ENCODE data around the gene KIF26B. TPM values are rescaled to one million over a fixed set of nuclear protein-coding genes. Genes with fewer than 3 reads are reported as not detected.

The KIF26B gene
- total RNA-seq, 2 donors from 2014 or later: 0.78 to 4.6 TPM

- intact Hi-C loops (cut with DNase I): no loop called here
- Histone ChIP-seq H3K36me3 (replicated peaks in 1 of 2; ENCODE audit: insufficient read depth in 1 of 2, low read depth in 2 of 2) (no peaks in the 10 kb centered on the region), H3K27ac (no peak overlapping the region), H3K27me3 (no peaks in the 10 kb centered on the region), H3K9me3 (no peaks in the 10 kb centered on the region), H3K4me3 (no peak overlapping the region), H3K4me1 (no peaks in the 10 kb centered on the region)
- DNase-seq (peak in 1 of 4 donors; percentile 34), ATAC-seq (no peak)
- 52 to 86% methylated on average over 9 of the region's 9 CpGs for WGBS, 2 donors
- TF ChIP-seq, protein P1, sequence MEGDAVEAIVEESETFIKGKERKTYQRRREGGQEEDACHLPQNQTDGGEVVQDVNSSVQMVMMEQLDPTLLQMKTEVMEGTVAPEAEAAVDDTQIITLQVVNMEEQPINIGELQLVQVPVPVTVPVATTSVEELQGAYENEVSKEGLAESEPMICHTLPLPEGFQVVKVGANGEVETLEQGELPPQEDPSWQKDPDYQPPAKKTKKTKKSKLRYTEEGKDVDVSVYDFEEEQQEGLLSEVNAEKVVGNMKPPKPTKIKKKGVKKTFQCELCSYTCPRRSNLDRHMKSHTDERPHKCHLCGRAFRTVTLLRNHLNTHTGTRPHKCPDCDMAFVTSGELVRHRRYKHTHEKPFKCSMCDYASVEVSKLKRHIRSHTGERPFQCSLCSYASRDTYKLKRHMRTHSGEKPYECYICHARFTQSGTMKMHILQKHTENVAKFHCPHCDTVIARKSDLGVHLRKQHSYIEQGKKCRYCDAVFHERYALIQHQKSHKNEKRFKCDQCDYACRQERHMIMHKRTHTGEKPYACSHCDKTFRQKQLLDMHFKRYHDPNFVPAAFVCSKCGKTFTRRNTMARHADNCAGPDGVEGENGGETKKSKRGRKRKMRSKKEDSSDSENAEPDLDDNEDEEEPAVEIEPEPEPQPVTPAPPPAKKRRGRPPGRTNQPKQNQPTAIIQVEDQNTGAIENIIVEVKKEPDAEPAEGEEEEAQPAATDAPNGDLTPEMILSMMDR (IDR thresholded peaks at IDR 0.05): no peak
- no peak for TF ChIP-seq POLR2A (IDR thresholded peaks at IDR 0.05)
Observed at GRCh38 chr1:245690156-245690690, 535.4 kb downstream of the KIF26B start.

DNA sequence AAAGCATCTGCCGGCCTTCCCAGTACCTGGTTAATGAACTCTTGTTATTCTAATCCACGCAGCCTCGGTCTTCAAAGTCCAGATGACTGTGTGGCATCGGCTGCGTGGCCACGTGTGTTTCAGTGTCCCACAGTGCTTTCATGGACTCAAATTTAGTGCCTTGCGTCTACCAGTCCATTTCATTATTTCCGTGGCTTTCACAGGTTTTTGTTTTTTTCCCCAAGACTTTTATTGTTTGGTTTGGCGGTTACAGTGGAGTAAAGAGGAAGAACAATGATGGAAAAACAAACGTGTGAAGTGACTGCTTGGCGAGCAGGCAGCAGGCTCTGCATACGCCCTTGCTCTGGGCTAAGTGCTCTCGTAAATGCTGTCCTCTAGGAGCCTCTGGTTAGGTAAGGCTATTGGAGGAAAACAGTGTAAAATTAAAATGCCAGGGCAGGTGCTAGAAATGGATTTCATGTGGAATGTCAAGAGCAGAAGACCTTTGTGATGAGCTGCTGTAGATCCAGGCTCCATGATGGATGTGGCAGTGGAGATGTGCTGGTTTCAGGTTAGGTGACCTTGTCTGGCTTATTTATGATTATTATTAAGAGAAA is 536.3 kb downstream of the KIF26B start:
- intact Hi-C loops (cut with DNase I): no loop called here
- no peak overlapping the region for H3K27ac ChIP-seq
- DNase-seq: no peak
- no peaks in the 10 kb centered on the region for H3K9me3 ChIP-seq
- ATAC-seq: no peak
- H3K27me3 ChIP-seq: no peaks in the 10 kb centered on the region
- TF ChIP-seq POLR2A (IDR thresholded peaks at IDR 0.05): no peak
- TF ChIP-seq, protein P1 (IDR thresholded peaks at IDR 0.05): no peak
- H3K36me3 ChIP-seq (replicated peaks in 1 of 2; ENCODE audit: insufficient read depth in 1 of 2, low read depth in 2 of 2): no peaks in the 10 kb centered on the region
- H3K4me3 ChIP-seq: no peak overlapping the region
- 47% methylated on average over 13 of the region's 13 CpGs for WGBS, 2 donors
- no peaks in the 10 kb centered on the region for H3K4me1 ChIP-seq

DNA sequence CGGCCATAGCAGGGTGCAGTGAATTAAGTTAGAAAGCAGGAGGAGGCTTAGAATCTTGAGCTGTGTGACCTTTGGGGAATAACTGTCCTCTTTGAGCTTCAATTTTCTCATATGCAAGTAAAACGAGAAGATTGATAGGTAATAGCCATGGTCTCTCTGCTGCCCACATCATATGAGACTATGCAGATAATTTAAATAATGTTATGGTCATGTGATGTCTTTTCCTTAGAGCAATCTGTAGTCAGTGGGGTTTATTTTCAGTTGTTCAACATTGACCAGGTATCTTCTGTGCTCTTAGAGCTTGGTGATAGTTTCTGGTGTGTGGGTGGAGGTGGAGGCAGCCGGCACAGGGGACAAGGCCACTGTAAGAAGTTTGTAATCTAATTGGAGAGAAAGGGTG is 537.1 kb downstream of the KIF26B start:
- ATAC-seq (no peak), DNase-seq (no peak)
- H3K36me3 ChIP-seq (replicated peaks in 1 of 2; ENCODE audit: insufficient read depth in 1 of 2, low read depth in 2 of 2): no peaks in the 10 kb centered on the region
- H3K27ac ChIP-seq: no peak overlapping the region
- no peaks in the 10 kb centered on the region for H3K9me3 ChIP-seq
- no peak for TF ChIP-seq POLR2A (IDR thresholded peaks at IDR 0.05)
- TF ChIP-seq, protein P1 (IDR thresholded peaks at IDR 0.05): no peak
- H3K4me1 ChIP-seq: no peaks in the 10 kb centered on the region
- H3K4me3 ChIP-seq: no peak overlapping the region
- H3K27me3 ChIP-seq: no peaks in the 10 kb centered on the region
- intact Hi-C loops (cut with DNase I): no loop called here
- 75 to 77% methylated on average over 3 of the region's 3 CpGs for WGBS, 2 donors

GRCh38 chr1:245692318-245692717 is 537.5 kb downstream of the KIF26B start:
- H3K36me3 ChIP-seq (replicated peaks in 1 of 2; ENCODE audit: insufficient read depth in 1 of 2, low read depth in 2 of 2): no peaks in the 10 kb centered on the region
- intact Hi-C loops (cut with DNase I): no loop called here
- no peak for ATAC-seq
- no peaks in the 10 kb centered on the region for H3K9me3 ChIP-seq
- no peaks in the 10 kb centered on the region for H3K4me1 ChIP-seq
- H3K27ac ChIP-seq: no peak overlapping the region
- no peaks in the 10 kb centered on the region for H3K27me3 ChIP-seq
- 91% methylated on average over 12 of the region's 12 CpGs for WGBS, 2 donors
- no peak for TF ChIP-seq POLR2A (IDR thresholded peaks at IDR 0.05)
- TF ChIP-seq, protein P1 (IDR thresholded peaks at IDR 0.05): no peak
- DNase-seq: no peak
- H3K4me3 ChIP-seq: no peak overlapping the region

All from body of pancreas (tissue), 4 donors.